Adrenal gland (tissue), 12 donors: ENCODE measurements around the gene ASAP2. TPM values are rescaled to one million over a fixed set of nuclear protein-coding genes. Genes with fewer than 3 reads are reported as not detected.

Experiments used
- DNase-seq, 7 donors: peaks; one replicate each; pipeline ENCODE4 v3.0.0-alpha.2; 2019 to 2020
- H3K27ac ChIP-seq, 5 donors: fragments of 200-600 bp; sonication (generic) in 4 of 5; 1 replicate in 3 of 5; 2 replicates in 2 of 5; pipeline versions ENCODE4 v1.5.1 to v1.8.0; 2016 to 2020; ENCODE audit warnings: mild to moderate bottlenecking in 1 of 5
- H3K27me3 ChIP-seq: fragments of 200-600 bp; 2 replicates; pipeline ENCODE4 v1.8.0; 2021
- H3K36me3 ChIP-seq, 2 donors: fragments of 200-600 bp; replicated peaks in 1 of 2; 1 replicate in 1 of 2; 2 replicates in 1 of 2; pipeline versions ENCODE4 v1.5.1 to v1.8.0; 2018 to 2022
- H3K4me1 ChIP-seq, 2 donors: fragments of 200-600 bp; replicated peaks in 1 of 2; 1 replicate in 1 of 2; 2 replicates in 1 of 2; pipeline versions ENCODE4 v1.5.1 to v1.8.0; 2018 to 2021
- H3K4me3 ChIP-seq, 4 donors: fragments of 200-600 bp; sonication (generic) in 3 of 4; one replicate each; pipeline ENCODE4 v1.5.1; 2016 to 2018
- H3K9me3 ChIP-seq, 3 donors: fragments of 200-600 bp; sonication (generic) in 1 of 3; replicated peaks in 1 of 3; 1 replicate in 2 of 3; 2 replicates in 1 of 3; pipeline versions ENCODE4 v1.5.1 to v1.8.0; 2016 to 2021
- POLR2A ChIP-seq, 2 donors: fragments of 450-650 bp; IDR thresholded peaks; one replicate each; pipeline ENCODE4 v1.6.1; 2017; ENCODE audit warnings: antibody characterized with exemption in 2 of 2, mild to moderate bottlenecking in 2 of 2, moderate library complexity in 1 of 2
- WGBS, 4 donors: extraction: QIAGEN DNeasy Blood & Tissue Kit in 2 of 4; methylation state at CpG; one replicate each; pipeline versions ENCODE4 v1.1.5 to v1.1.7; 2013 to 2017; 5-methylcytosine and 5-hydroxymethylcytosine counted together
- intact Hi-C, 2 donors: fragments of 100-400 bp; cut with DNase I; formaldehyde crosslinking; loops; one replicate each; pipeline versions ENCODE4 v1.14.1 to v1.15.0; 2022 to 2023
- polyA plus RNA-seq, 3 donors: library from polyadenylated mRNA; stranded (reverse); fragments of 200-250 nt in 2 of 3; fragments of 350-450 nt in 1 of 3; fragmentation: Illumina TruSeq in 1 of 3; extraction: RNeasy Lipid Tissue Mini Kit (QIAGEN cat#74804) in 1 of 3; gene quantifications; one replicate each; pipeline ENCODE4 v1.2.3, GENCODE V29; 2013 to 2014
- total RNA-seq, 9 donors: library from RNA; depleted of rRNA in 4 of 9; stranded (reverse); fragments of >200 nt in 4 of 9; fragments of 120-200 nt in 1 of 9; fragmentation: NEBNext Ultra II Directional in 1 of 9; extraction: Animal tissue kit (Norgen Biotek cat#: 25700) in 1 of 9; gene quantifications; one replicate each; pipeline versions ENCODE4 v1.1.0 to v1.2.4, GENCODE V29; 2013 to 2023
- TF ChIP-seq, protein P1 (sequence below), 6 experiments: fragments of 450-650 bp in 4 of 6; fragments of 200-600 bp in 2 of 6; sonication (generic) in 1 of 6; IDR thresholded peaks; 1 replicate in 5 of 6; 2 replicates in 1 of 6; pipeline versions ENCODE4 v1.5.1 to v1.8.0; 2016 to 2021; ENCODE audit warnings: antibody characterized with exemption in 6 of 6, mild to moderate bottlenecking in 2 of 6, moderate library complexity in 1 of 6
- donor health status: healthy with polysubstance abuse.
- donor health status: Bipolar disorder and iron deficiency.
- donor health status: DM: yes; HTN: yes; CAD: no.
- donor health status: DM: no; HTN: no; CAD: no.
- donor health status: DM: no; HTN: no; CAD: no.
- donor health status: DM: yes; HTN: yes; CAD: no.

The ASAP2 gene
- total and polyA plus RNA-seq, 12 donors = 5.4 to 12.9 (median 7.7) TPM

DNA sequence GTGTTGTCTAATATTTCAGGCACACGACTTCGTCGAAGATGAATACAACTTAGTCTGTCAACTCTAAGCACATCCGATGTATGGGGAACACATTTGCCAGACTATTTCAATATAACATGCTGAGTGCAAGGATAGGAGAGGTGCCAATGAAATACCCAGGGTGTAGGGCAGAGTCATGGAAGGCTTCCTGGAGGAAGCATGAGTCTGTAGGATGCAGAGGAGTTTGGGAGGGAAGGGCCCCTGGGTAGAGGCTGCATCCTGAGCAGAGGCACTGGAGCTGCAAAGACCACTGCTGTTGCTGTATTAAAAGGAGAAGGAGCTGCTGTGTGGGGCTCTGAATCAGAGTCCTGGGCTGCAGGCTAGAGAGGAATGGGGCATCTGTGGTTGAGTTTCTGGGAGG is 89.9 kb downstream of the ASAP2 start:
- Histone ChIP-seq H3K27me3 (no peaks in the 10 kb centered on the region), H3K36me3 (peaks cover 0 to 5% of the 10 kb centered on the region in 2 donors), H3K4me3 (no peak overlapping the region), H3K9me3 (no peaks in the 10 kb centered on the region), H3K4me1 (no peaks in the 10 kb centered on the region), H3K27ac (no peak overlapping the region)
- whole genome bisulfite sequencing, 4 donors = 96 to 100% (median 97%) methylated on average over 4 of the region's 4 CpGs
- no peak for DNase-seq
- no peak for TF ChIP-seq POLR2A (IDR thresholded peaks at IDR 0.05)
- TF ChIP-seq, protein P1, sequence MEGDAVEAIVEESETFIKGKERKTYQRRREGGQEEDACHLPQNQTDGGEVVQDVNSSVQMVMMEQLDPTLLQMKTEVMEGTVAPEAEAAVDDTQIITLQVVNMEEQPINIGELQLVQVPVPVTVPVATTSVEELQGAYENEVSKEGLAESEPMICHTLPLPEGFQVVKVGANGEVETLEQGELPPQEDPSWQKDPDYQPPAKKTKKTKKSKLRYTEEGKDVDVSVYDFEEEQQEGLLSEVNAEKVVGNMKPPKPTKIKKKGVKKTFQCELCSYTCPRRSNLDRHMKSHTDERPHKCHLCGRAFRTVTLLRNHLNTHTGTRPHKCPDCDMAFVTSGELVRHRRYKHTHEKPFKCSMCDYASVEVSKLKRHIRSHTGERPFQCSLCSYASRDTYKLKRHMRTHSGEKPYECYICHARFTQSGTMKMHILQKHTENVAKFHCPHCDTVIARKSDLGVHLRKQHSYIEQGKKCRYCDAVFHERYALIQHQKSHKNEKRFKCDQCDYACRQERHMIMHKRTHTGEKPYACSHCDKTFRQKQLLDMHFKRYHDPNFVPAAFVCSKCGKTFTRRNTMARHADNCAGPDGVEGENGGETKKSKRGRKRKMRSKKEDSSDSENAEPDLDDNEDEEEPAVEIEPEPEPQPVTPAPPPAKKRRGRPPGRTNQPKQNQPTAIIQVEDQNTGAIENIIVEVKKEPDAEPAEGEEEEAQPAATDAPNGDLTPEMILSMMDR (IDR thresholded peaks at IDR 0.05) = no peak
- intact Hi-C loops = no loop called here

DNA sequence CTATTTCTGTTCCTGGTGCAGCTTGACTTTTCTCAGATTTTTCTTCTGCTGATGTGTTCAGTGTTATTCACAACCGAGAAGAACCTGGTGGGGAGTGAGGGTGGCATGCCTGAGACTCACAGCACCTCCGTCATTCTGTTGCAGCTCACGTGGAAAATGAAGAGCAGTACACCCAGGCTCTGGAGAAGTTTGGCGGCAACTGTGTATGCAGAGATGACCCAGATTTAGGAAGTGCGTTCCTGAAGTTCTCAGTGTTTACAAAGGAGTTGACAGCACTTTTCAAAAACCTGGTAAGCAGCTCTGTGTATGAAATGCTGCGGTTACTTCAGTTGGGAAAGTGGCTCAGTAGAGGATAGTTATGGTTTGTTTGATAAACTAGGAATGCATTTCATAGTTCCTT is 90.5 kb downstream of the ASAP2 start:
- no peak overlapping the region for H3K4me3 ChIP-seq
- WGBS, 4 donors = 81 to 85% (median 83%) methylated on average over 3 to 6 of the region's 6 CpGs
- no peaks in the 10 kb centered on the region for H3K9me3 ChIP-seq
- intact Hi-C loops = no loop called here
- H3K27me3 ChIP-seq = no peaks in the 10 kb centered on the region
- H3K4me1 ChIP-seq = no peaks in the 10 kb centered on the region
- DNase-seq = no peak
- TF ChIP-seq, protein P1 (IDR thresholded peaks at IDR 0.05) = no peak
- no peak for TF ChIP-seq POLR2A (IDR thresholded peaks at IDR 0.05)
- no peak overlapping the region for H3K27ac ChIP-seq
- peaks cover 0 to 5% of the 10 kb centered on the region in 2 donors for H3K36me3 ChIP-seq

DNA sequence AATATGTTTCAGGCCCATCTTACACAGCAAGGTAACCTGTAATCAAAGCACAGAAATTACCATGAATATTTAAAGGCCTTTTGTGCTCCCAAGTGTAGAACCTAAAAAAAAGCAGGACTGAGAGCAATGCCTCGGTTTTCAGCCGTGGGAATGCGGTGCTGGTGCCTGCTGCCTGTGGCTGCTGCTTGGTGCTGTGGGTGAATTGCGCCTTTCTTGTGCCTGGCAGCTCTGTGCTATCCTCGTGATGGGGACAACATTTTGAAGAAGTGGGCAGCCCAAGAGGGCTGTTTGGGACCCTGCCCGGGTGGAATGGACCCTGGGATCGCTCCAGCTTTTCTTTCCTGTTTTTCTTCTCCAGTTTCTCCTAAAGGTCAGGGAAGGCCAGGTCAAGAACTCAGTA is 91.2 kb downstream of the ASAP2 start:
- no peaks in the 10 kb centered on the region for H3K27me3 ChIP-seq
- 68 to 78% (median 75%) methylated on average over 7 of the region's 7 CpGs for WGBS, 4 donors
- no peak overlapping the region for H3K4me3 ChIP-seq
- no peak for DNase-seq
- H3K4me1 ChIP-seq = no peaks in the 10 kb centered on the region
- H3K36me3 ChIP-seq = peaks cover 0 to 5% of the 10 kb centered on the region in 2 donors
- intact Hi-C loops = no loop called here
- TF ChIP-seq POLR2A (IDR thresholded peaks at IDR 0.05) = no peak
- TF ChIP-seq, protein P1 (IDR thresholded peaks at IDR 0.05) = no peak
- H3K9me3 ChIP-seq = no peaks in the 10 kb centered on the region
- no peak overlapping the region for H3K27ac ChIP-seq

DNA sequence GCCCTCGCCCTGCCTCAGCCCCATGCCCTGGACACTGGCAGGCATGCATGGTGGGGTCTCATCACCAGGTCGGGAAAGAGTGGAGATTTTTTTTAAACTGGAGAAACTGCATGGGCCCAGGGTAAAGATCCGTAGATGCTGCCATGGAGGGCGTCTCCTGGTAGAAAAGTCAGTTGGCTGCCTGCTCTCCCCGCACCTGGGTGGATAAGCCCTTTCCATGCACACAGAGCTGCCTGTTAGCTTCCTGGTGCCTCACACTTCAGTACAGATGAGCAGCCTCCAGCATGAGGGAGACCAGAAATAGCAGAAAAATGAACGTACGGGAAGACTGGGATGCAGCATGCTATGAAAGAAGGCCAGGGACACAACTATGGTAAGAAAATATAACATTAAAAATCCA is 92.0 kb downstream of the ASAP2 start:
- TF ChIP-seq, protein P1 (IDR thresholded peaks at IDR 0.05) = no peak
- no peak for TF ChIP-seq POLR2A (IDR thresholded peaks at IDR 0.05)
- intact Hi-C loops = no loop called here
- H3K4me3 ChIP-seq = no peak overlapping the region
- peaks cover 0 to 5% of the 10 kb centered on the region in 2 donors for H3K36me3 ChIP-seq
- H3K27ac ChIP-seq = no peak overlapping the region
- no peak for DNase-seq
- H3K9me3 ChIP-seq = no peaks in the 10 kb centered on the region
- no peaks in the 10 kb centered on the region for H3K27me3 ChIP-seq
- 89 to 93% (median 90%) methylated on average over 7 of the region's 7 CpGs for WGBS, 4 donors
- H3K4me1 ChIP-seq = no peaks in the 10 kb centered on the region
